Dedifferentiated amniotic fluid mesenchymal stem cell (primary cell): ENCODE data around the gene MAPKAPK2.
"Not testable (repeated sequence)": the region's sequence is repeated elsewhere in the genome, so short reads cannot be mapped to it uniquely, and the experiment has no call there.

Source experiments
- DNase-seq: peaks from one replicate; pipeline ENCODE4 v3.0.0-alpha.2; 2016; ENCODE audit errors: extremely low spot score

The MAPKAPK2 gene

DNA sequence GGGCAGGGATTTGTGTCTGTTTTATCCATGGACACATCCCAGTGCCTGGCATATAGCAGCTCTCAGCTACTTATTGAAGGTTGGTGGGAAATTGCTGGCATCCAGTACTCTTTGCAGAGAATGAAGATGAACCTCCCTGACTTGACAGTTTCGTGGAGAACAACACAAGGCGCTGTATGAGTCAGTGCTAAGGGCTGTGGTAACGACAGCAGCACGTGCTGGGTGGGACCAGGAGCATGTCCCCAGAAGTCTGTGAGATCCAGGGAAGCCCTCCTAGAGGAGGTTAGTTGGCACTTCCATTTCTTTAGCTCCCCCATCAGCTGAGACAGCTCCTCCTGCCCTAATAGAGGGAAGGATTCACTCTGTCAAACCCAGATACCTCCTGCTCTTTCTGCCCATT, 60.0 kb downstream of the MAPKAPK2 start:
- DNase-seq, result no peak

- no peak for DNase-seq
Measured at GRCh38 chr1:206745301-206745700, 60.6 kb downstream of the MAPKAPK2 start.

GRCh38 chr1:206748348-206749030, 63.8 kb downstream of the MAPKAPK2 start:
- DNase-seq, result no peak

DNA sequence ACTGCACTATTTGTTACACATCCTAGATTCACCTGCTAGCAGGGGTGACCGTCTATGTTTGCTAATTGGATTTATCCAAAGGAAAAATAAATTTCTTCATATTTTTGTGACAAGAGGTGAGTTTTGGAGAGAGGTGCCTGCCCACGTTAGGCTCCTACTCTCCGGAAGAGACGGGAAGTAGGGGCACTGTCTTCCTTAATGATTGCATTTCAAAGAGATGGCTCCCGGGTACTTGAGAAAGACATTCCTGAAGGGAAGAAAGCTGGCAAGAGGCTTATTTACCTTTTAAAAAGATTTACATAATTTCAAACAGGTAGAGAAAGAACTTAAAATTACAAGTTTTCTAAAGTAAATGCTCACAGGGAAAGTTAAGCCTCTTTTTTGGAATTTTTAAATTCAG, 67.2 kb downstream of the MAPKAPK2 start:
- DNase-seq, result no peak

- DNase-seq, result no peak
Measured at GRCh38 chr1:206752481-206752880, 67.8 kb downstream of the MAPKAPK2 start.

GRCh38 chr1:206753141-206753540, 68.4 kb downstream of the MAPKAPK2 start:
- DNase-seq, result no peak

DNA sequence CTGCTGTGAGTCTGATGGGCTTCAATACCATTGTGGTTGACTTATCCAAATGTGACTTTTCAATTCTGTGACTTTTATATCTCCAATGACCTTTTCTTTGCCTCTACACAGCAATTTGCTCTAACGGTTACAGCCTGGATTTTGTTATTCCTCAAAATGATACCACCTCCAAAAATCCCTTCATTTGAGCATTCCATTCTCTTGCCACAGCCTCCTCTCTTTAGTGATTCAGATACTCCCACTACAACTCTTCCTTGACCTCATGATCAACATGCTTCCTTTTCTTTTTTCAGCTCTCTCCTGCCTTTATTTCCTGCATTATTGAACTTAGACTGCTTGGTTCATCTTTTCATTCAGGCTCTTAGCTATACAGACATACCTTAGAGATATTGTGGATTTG, 69.3 kb downstream of the MAPKAPK2 start:
- peak; percentile 30 for DNase-seq

DNA sequence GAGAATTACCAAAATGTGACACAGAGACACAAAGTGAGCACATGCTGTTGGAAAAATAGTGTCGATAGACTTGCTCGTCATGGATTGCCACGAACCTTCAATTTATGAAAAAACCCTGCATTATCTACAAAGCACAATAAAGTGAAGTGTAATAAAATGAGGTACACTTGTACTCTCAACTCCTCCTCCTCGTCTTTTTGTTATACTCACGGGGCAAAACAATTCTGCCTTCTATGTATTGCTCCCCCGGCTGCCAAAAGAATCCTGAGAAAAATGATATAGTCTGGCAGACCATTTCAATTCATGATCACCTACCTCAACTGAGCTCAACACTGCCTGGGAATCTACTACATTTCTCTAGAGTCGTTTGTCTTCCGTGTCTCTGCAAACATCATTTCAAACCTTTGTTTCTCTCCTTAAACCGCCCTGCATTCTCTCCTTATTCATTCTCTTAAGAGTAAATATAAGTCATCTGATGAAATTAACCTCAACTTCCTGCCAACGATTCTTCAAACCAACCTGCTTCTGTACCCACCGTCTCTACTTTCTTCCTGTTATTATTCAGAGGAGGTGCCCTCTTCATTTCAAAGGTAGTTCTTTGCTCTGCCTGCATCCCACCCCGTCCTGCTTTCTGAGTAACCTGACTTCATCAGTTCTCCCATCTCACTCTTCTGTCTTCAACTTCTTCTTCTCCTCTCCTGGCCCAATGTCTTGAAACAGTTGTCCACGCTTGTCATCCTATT, 73.0 kb downstream of the MAPKAPK2 start:
- no peak for DNase-seq

DNA sequence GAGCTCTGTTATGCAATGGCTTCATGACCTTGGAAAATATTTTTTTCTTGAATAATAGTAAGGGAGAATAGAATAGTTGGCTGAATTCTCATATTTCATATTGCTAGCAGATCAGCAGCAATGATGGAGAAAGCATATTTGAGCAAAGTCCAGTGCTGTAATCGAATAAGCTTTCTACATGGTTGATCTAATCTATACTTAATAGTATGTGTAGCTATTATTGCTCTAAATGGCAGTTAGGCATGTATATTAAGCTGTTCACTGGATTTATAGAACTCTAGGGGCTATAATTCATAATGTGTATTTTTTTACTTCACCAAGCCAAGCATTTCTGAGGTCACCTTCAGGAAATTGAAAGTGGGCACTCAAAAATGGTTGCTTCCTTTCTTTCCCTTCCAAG, 75.9 kb downstream of the MAPKAPK2 start:
- DNase-seq, result no peak

DNA sequence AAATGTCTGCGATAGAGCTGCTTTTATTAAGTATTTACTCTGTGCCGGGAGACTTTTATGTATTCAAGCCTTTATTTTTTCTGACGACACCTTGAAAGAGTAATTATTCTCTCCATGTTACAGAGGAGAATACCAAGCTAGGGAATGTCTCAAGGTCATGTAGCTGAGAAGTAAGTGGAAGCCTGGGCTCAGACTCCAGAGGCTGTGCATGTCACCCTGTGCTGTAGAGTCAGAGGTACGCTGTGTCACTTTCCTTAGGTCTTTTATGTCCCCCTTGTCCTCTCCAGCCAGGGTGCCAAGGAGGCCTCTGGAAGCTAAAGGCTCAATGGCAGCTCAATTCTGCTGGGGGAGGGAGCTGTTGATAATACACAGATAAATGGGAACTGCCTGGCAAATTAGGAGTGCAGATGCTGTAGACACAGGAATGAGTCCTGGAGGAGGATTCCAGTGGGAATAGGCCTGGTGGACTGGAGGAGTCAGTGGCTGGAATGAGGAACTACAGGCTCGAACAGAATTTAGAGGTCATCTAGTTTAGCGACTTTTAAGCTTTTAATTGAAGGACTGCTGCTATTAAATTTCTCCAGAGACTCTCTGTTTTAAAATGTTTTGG, 76.6 kb downstream of the MAPKAPK2 start:
- DNase-seq, result no peak

DNA sequence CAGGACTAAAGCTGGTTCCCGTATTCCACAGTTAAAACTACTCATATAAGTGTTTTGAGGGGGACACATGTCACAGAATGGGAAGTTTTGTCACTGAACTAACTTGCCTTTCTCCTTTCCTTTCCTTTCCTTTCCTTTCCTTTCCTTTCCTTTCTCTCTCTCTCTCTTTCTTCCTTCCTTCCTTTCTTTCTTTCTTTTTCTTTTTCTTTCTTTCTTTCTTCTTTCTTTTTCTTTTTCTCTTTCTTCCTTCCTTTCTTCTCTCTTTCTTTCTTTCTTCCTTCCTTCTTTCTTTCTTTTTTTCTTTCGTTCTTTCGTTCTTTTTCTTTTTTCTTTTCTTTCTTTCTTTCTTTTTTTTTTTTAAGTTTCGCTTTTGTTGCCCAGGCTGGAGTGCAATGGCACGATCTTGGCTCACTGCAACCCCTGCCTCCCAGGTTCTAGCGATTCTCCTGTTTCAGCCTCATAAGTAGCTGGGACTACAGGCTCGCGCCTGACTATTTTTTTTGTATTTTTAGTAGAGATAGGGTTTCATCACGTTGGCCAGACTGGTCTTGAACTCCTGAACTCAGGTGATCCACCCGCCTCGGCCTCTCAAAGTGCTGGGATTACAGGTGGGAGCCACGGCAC, 78.1 kb downstream of the MAPKAPK2 start:
- not testable (repeated sequence) for DNase-seq

DNA sequence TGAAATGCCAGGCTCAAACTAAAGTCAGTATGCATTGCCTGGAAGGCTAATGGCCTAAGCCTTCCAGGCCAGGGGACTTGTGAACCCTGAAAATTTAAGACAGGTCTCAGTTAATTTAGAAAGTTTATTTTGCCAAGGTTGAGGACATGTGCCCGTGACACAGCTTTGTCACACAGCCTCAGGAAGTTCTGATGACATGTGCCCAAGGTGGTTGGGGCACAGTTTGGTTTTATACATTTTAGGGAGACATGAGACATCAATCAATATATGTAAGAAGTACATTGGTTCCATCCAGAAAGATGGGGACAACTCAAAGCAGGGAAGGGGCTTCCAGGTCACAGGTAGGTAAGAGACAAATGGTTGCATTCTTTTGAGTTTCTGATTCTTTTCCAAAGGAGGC, 81.1 kb downstream of the MAPKAPK2 start:
- DNase-seq, result not testable (repeated sequence)

DNA sequence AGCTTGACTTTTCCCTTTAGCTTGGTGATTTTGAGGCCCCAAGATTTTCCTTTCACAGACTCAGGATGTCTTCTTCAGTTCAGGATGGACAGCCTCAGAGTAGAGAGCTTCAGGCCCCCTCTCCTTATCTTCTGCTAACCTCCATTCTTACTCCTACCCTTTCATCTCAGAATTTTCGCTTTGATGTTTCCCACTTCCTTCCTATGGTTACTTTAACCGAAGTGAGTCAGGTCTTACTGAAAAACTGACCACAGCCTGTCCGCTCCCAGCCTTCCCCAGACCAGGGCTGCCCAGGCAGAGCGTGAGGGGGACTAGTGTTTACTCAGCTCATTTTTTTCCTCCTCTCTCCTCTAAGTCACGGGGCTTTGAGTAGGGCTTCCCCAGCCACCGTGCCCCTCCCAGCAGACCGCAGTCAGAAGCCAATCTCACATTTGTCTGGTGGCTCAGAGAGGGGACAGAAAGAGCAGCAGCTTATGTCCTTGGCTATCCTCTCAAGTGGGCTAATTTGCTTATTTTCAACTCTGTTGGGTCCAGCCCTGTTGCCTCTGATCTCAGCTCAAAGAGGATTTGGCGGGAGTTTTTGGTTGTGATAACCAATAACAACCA, 81.6 kb downstream of the MAPKAPK2 start:
- DNase-seq, result no peak

DNA sequence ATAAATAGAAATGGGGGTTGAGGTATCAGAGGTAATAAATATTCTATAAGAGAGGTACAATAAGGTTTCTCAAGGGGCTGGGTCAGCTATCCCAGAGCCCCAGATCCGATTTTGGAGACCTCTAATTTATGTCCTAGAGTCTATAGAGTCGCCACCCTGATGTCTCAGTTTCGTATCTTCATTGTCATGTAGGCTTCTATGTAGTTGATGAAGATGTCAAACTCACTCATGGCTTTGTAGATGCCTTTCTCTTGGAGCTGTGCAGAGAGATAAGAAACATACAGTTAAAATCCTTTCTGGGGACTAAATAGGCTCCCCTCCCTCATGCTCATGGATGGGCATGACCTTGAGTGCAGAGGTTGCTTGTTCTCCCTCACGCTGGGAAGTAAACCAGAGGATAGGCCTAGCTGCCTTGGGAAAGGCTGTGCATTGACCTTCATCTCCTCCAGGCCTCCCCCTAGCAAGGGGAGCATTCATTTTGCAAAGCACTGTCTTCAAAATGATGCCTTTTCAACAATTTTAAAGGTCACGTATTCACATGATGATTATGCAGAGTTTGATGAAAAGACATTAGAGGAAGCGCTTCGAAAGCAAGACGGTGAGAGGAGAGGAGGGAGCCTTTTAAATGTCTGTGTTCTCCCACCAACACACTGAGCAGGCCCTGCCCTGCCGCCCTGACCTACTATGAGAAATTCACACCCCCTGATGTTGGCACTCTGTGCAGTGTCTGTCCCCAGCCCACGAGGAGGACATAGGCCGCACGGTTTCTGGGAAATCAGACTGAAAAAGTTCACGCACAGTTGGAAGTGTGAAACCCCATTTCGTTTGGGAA, 84.0 kb downstream of the MAPKAPK2 start:
- no peak for DNase-seq

DNA sequence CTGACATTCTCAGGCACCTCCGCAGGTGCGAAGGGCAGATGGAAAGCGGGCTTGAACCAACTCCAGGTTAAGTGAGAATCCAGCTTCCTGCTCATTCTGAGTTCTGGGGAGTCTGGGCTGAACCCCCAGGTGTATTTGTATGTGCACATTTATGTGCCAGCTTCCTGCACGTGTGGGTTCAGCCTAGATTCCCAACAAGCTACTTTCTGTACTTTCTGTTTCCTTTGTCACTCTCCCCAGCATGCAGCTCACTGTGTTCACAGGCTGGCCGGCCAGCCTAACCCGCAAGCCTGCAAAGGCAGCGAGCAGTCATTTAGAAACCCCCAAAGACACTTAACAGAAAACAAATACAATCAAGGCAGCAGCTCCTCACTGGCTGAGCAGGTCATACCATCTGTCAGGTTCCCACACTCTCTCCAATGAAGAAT, 84.6 kb downstream of the MAPKAPK2 start:
- DNase-seq, result no peak

- DNase-seq, result no peak
Measured at GRCh38 chr1:206770531-206771337, 86.0 kb downstream of the MAPKAPK2 start, which contains the start of gene IL19. Gene IL19 (plus strand): TSS chr1:206770773. CDS start chr1:206836663, 65,890 bp downstream.

DNA sequence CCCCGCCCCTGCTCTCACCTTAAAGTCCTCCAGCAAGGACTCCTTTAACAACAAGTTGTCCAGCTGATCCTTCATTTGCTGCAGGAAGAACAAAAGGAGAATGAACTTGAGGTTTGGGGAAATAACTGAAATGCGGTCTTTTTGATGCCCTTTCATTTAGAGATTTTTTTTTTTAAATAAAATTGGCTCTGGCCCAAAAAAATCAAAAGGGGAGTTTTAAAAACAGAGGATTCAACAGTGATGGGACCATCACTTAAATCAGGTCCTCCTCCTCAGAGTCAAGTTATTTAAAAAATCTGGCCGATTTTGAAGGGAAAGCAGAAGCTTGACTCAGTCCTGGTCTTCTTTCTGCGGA, 86.6 kb downstream of the MAPKAPK2 start:
- no peak for DNase-seq

DNA sequence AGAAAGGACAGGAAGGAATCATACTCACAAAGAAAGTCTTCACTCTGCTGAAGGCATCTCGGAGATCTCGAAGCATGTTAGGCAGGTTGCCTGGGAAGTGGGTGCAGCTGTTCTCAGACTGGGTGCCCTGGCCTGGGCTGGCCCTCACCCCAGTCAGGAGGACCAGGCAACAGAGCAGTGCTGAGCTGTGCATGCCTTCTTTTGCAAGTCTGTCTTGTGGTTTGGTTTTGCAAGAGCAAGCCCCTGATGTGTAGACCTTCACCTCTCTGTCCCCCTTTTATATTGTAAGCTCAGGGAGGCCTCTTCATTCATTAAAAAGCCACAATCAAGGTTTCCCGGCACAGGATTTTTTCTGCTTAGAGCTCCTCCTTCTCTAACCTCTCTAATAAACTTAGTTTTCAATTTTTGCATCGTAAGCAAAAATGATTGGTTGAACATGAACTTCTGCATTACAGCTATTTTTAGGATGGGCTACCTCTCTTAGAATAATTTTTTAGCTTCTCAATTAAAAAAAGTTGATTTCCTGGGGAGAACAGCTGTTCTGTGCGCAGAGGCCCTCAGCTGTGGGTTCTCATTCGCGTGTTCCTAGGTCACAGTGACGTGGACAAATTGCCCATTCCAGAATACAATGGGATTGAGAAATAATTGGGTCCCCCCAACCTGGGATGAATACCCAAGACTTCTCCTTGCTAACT, 87.7 kb downstream of the MAPKAPK2 start, which contains the start of gene IL10:
Gene IL10, minus strand, starts transcription at position 252 of the 695 bp plus-strand sequence. Its CDS starts 59 bp downstream, at position 193.
- no peak for DNase-seq

DNA sequence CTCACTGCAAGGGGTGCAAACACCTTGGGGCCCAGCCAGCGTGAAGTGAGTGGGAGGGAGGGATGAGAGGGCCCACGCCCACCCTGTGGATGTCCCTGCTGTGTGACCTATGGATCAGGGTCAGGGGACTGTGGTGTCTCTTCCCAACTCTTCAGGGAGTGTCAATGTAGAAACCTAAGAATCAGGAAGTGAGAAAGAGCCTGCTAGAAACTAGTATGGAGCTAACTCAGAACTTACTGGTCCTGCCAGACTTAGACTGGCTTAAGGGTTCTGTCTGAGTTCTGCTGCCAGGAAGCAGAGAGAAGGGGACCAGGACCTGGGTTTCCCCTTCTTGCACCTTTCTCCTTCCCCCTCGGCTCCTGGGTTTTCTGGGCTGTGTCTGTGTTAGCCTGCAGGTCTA, 89.4 kb downstream of the MAPKAPK2 start:
- DNase-seq, result no peak

DNA sequence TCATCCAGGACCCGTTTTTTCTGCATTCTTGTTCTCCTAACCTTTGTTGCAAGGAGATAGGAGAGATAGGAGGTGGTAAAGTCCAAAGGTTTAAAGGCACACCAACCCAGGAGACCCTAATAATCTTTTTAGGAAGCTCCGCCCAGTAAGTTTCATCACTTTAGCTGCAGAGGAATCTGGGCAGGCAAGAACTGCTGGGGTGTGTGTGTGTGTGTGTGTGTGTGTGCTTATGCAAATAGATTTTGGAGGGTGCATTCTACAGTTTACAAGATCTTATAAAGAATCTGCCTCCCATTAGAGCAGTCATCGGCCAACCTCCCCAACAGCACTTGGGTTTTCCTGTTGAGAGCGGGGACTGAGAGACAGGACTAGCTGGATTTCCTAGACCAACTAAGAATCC, 91.5 kb downstream of the MAPKAPK2 start:
- DNase-seq, result no peak
